Measurements from ENCODE around the gene LSM11.

Gene LSM11

DNA sequence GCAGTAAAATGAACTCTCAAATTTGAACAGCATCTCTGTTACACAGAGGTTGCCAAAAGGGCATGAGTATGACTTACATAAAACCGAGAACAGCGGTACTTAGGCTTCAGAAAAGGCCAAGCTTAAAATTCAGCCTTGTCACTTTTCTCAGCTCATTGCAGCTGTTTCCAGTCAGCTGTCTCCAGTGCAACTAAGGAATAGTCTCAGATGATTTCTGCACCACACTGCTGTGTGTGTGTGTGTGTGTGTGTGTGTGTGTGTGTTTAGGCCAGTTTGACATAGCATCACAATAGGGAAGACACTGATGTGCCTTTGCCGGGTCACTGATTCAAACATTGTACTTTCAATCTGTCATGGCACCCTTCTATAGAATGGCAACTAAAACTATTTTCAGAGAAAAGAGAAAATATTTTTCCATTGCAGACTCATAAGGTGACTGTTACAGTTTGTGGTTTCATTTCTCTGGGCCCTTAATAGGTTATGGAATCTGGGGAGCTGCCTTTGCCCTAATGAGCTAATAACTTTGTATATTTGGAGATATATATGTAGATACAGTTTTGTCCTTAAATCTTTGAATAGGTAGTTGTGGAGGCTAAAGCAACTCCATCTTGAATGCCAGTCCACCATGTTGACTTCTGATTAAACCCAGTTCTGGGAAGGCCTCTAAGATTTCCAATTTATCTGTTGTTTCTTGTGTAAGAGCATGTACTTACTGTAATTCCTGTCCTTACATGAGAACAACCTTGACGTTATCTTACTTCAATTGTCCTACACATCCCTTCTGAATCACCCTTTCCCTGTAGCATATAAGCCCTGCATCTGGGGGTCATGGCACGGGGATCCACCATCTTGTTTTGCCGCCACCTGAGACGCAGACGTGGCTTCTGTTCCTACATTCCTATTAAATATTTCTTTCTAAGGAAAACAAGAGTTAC, 4.5 kb downstream of the LSM11 start:
- no peak overlapping the region for H3K4me3 ChIP-seq (ENCODE audit: low read depth, low read length)
- no peak for TF ChIP-seq CTCF (IDR thresholded peaks at IDR 0.05; ENCODE audit: low read depth, low read length)

GRCh38 chr5:157748760-157749461, 5.4 kb downstream of the LSM11 start:
- H3K4me3 ChIP-seq (ENCODE audit: low read depth, low read length), result no peak overlapping the region
- no peak for TF ChIP-seq CTCF (IDR thresholded peaks at IDR 0.05; ENCODE audit: low read depth, low read length)

DNA sequence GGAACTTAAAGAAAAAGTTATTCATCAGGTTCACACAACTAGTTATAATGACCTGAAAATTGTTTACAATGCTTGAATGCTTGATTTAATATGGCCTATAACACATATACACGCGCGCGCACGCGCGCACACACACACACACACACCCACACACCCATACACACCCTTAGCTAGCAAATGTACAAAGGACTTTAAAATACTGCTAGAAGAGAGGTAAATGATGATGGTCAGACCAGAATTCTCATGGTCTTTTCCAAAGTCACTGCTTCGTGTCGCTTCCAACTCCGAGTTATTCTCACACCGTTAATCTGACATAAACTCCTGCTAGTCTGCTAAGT, 5.9 kb downstream of the LSM11 start:
- no peak overlapping the region for H3K4me3 ChIP-seq (ENCODE audit: low read depth, low read length)
- no peak for TF ChIP-seq CTCF (IDR thresholded peaks at IDR 0.05; ENCODE audit: low read depth, low read length)

DNA sequence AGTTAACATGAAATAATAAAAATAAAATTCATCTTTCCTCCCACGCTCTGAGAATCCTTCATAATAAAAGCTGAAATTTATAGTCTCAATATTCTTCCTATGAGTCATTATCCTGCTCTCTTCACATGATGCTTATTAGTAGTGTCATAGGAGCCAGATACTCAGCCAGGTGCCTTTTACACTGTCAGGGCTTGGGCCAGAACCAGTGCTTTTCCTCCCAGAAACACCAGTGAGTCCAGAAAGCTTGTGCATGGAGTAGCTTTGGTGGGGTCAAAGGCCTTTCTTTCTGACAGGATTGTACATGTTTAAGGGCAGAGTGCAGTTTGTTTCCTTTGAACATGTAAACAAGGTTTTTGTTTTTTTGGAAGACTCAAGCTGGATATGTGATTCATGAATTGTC, 6.8 kb downstream of the LSM11 start:
- no peak for TF ChIP-seq CTCF (IDR thresholded peaks at IDR 0.05; ENCODE audit: low read depth, low read length)

DNA sequence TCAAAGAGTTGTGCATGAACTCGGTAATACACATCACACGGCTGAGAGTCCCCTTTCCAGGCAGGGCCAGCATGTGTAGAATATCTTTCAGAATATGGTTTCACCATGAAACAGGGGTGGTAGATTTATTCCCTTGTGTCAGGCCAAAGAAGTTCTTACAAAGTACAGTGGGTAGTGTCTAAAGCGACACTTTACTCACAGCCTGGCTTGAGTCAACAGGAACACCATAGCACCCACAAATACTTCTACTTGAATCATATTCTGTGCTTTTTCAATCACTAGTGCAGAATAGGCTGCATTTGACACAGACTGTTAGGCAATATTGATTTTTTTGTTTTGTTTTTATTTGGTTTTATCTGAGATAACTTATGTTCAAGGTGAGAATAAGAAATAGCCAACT, 12.6 kb downstream of the LSM11 start:
- TF ChIP-seq CTCF (IDR thresholded peaks at IDR 0.05; ENCODE audit: low read depth, low read length), result no peak
- no peak overlapping the region for H3K4me3 ChIP-seq (ENCODE audit: low read depth, low read length)

More for the DNA sequence above, 6.8 kb downstream of the LSM11 start:
- H3K4me3 ChIP-seq (ENCODE audit: low read depth, low read length), result no peak overlapping the region

DNA sequence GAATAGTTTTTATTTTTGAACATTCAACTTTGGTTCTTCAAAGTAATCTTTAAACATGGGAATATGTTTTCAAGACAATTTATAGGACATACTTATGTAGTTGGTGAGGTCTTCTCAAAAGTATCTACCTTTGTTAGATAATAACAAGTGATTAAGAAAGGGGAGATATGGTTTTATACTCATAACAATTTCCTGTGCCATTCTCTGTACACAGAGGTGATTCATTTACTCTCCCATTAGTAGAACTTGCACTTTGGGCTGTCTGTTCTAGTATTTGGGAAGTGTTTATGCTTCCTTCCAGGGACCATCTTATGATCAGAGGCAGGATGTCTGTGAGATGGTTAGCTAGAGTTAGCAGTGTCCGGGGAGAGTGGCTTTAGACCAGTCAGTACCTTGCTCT, 15.2 kb downstream of the LSM11 start:
- no peak for TF ChIP-seq CTCF (IDR thresholded peaks at IDR 0.05; ENCODE audit: low read depth, low read length)
- H3K4me3 ChIP-seq (ENCODE audit: low read depth, low read length), result no peak overlapping the region

Measured in WI38 (cell line).